GM12874 (cell line): ENCODE data around the gene LRRC52.

Experiments
- TF ChIP-seq, protein P1 (sequence below): IDR thresholded peaks from 2 replicates; pipeline ENCODE4 v1.5.1; 2011; ENCODE audit warnings: low read depth, mild to moderate bottlenecking, control low read depth, low read length, moderate library complexity; ENCODE audit not compliant: insufficient read depth

The LRRC52 gene

DNA sequence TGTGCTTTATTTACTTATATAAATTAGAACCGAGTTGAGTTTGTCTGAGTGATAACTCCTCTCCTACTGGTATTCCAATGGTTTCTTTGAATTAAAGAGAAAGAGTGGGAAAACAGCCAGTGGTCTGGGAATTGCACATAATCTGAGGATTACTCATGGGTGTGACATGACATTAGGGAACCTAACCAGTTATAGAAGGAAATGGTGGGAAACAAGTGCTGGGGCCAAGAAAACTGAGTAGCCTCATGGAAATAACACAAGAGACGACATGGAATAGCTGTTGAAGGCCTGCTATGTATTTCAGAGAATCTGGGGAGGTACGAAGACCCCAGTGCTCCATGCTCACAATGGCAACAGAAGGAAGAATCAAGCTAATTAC lies 41.8 kb upstream of the LRRC52 start:
- TF ChIP-seq, protein P1, sequence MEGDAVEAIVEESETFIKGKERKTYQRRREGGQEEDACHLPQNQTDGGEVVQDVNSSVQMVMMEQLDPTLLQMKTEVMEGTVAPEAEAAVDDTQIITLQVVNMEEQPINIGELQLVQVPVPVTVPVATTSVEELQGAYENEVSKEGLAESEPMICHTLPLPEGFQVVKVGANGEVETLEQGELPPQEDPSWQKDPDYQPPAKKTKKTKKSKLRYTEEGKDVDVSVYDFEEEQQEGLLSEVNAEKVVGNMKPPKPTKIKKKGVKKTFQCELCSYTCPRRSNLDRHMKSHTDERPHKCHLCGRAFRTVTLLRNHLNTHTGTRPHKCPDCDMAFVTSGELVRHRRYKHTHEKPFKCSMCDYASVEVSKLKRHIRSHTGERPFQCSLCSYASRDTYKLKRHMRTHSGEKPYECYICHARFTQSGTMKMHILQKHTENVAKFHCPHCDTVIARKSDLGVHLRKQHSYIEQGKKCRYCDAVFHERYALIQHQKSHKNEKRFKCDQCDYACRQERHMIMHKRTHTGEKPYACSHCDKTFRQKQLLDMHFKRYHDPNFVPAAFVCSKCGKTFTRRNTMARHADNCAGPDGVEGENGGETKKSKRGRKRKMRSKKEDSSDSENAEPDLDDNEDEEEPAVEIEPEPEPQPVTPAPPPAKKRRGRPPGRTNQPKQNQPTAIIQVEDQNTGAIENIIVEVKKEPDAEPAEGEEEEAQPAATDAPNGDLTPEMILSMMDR: no peak

- TF ChIP-seq, protein P1: no peak
Observed at GRCh38 chr1:165507570-165507969, 36.2 kb upstream of the LRRC52 start.

DNA sequence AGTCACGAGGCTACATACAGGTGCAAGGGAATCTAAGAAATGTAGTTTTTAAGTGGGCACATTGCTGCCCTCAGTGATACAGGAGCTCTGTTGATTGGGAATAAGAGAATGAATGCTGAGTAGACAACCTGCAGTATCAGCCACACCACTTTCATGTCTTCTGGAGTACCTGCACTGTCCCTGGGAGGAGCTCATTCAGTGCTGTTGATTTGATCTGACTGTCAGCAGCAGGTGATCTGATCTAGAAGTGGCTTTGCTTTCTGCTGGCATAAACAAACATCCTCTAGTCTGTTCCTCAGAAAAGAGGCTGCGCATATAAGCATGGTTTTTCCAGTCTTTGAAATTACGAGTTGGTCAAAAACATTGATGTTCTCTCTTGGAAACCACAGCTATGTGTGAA lies 35.5 kb upstream of the LRRC52 start:
- TF ChIP-seq, protein P1: no peak

DNA sequence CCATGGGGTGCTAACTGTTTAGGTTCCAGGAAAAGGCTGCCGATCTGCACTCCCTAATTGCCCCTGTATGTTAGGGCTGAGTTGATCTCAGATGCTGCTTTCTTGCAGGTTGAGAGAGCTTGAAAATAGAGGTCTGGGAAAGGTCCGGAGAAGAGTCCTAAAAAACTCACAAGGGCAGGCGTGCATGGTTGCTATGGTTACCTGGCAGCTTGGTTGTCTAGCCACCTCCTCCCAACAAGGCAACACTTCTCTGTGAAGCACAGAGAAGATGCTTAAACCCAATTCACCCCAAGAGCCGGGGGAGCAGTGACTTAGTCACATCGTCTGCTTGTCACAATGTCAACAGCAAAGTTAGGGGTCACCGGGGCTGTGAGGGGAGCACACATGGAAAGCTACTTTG lies 31.0 kb upstream of the LRRC52 start:
- TF ChIP-seq, protein P1: no peak

- TF ChIP-seq, protein P1: no peak
Observed at GRCh38 chr1:165516469-165516868, 27.3 kb upstream of the LRRC52 start.

GRCh38 chr1:165520646-165521045 lies 23.2 kb upstream of the LRRC52 start:
- TF ChIP-seq, protein P1: no peak

DNA sequence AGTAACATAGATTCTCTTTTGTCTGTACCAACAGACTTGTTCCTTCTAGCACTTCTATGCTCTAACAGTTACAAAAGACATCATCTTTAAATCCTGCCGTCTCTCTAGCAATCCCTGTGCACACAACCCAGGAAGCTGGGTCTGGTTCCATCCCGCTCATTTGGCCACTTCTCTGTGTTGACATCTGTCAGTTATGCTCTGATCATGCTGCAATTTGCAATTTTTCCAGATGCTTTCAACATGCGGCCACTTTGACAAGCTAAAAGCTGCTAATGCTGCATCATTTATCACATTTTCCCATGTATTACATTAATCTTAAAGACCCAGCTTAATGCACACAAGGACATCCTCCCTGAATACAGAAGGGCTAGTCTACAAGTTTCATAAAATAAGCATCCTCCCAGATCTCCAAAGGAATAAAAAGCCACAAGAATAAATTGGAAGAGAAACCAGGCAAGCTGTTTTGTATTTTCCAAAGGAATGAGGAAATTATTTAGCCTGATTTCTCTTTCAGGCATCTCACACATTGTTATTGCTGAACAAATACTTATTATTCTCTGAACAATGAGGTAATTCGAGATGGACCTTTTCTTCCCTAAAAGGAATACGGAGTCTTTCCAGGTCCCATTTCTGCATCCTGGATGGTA lies 19.0 kb upstream of the LRRC52 start:
- TF ChIP-seq, protein P1: no peak

- TF ChIP-seq, protein P1: no peak
Observed at GRCh38 chr1:165525708-165526107, 18.1 kb upstream of the LRRC52 start.
